A673 (cell line): ENCODE measurements around the gene HEY2.

Experiments used
- CTCF ChIP-seq: fragments of 300-800, 200-600 bp; sonication (generic); conservative IDR thresholded peaks from 2 replicates; pipeline ENCODE4 v1.5.1; 2017; ENCODE audit warnings: low read depth, mild to moderate bottlenecking, antibody characterized with exemption, low read length, moderate library complexity, mixed read lengths
- EZH2 ChIP-seq: fragments of 200-600 bp; sonication (generic); IDR thresholded peaks from 2 replicates; pipeline ENCODE4 v1.6.1; 2017; ENCODE audit warnings: borderline replicate concordance, low read depth, mild to moderate bottlenecking, mixed read lengths, antibody characterized with exemption, low read length; ENCODE audit not compliant: poor library complexity, severe bottlenecking

- TF ChIP-seq CTCF (no peak), EZH2 (no peak)
Observed at GRCh38 chr6:125780540-125781313, 31.3 kb downstream of the HEY2 start.
